Right cardiac atrium (tissue), 5 donors: ENCODE data around the gene CYREN. TPM values are rescaled to one million over a fixed set of nuclear protein-coding genes. Genes with fewer than 3 reads are reported as not detected.
A peak's percentile ranks its signal among the peaks of the same experiment; 100 is the strongest.

Experiments used
- ATAC-seq, 2 donors: fragments of 200-7000 bp; cut with Tn5 transposase; one replicate each; pipeline versions ENCODE4 v1.8.0 to v1.9.1; 2020; ENCODE audit warnings: moderate library complexity in 2 of 2, mild to moderate bottlenecking in 1 of 2
- DNase-seq, 3 donors: peaks; one replicate each; pipeline ENCODE4 v3.0.0-alpha.2; 2020
- H3K27ac ChIP-seq: one replicate; pipeline ENCODE4 v1.5.1; 2013; ENCODE audit warnings: mild to moderate bottlenecking, low read length, control low read depth, moderate library complexity
- H3K27me3 ChIP-seq: one replicate; pipeline ENCODE4 v1.6.1; 2013; ENCODE audit not compliant: control insufficient read depth, insufficient read depth
- H3K4me1 ChIP-seq: one replicate; pipeline ENCODE4 v1.6.1; 2013; ENCODE audit warnings: low read length; ENCODE audit not compliant: control insufficient read depth, insufficient read depth
- H3K4me3 ChIP-seq: one replicate; pipeline ENCODE4 v1.5.1; 2013; ENCODE audit warnings: low read length, control low read depth
- H3K9me3 ChIP-seq: one replicate; pipeline ENCODE4 v1.6.1; 2013; ENCODE audit warnings: low read length; ENCODE audit not compliant: control insufficient read depth
- WGBS: extraction: QIAGEN DNeasy Blood & Tissue Kit; methylation state at CpG from one replicate; pipeline ENCODE4 v1.1.7; 2013; 5-methylcytosine and 5-hydroxymethylcytosine counted together
- intact Hi-C, 4 donors: fragments of 100-400 bp; cut with DNase I; formaldehyde crosslinking; loops; one replicate each; pipeline versions ENCODE4 v1.11.0 to v1.14.0; 2022 to 2023
- polyA plus RNA-seq: library from polyadenylated mRNA; stranded (reverse); fragments of 200-250 nt; gene quantifications from one replicate; pipeline ENCODE4 v1.2.3, GENCODE V29; 2013
- total RNA-seq, 4 donors: library from RNA; stranded (reverse); fragmentation: NEBNext Ultra II Directional; extraction: Animal tissue kit (Norgen Biotek cat#: 25700); gene quantifications; one replicate each; pipeline ENCODE4 v1.2.1, GENCODE V29; 2021
- donor health status: healthy with polysubstance abuse.
- donor health status: DM: no; HTN: yes; CAD: no.
- donor health status: DM: no; HTN: no; CAD: no.
- donor health status: DM: no; HTN: yes; CAD: no; lungs with severe emphysema.
- donor health status: DM: yes; HTN: yes; CAD: no.

The CYREN gene
- total and polyA plus RNA-seq, 5 donors, result 27.7 to 40.5 (median 33.0) TPM

DNA sequence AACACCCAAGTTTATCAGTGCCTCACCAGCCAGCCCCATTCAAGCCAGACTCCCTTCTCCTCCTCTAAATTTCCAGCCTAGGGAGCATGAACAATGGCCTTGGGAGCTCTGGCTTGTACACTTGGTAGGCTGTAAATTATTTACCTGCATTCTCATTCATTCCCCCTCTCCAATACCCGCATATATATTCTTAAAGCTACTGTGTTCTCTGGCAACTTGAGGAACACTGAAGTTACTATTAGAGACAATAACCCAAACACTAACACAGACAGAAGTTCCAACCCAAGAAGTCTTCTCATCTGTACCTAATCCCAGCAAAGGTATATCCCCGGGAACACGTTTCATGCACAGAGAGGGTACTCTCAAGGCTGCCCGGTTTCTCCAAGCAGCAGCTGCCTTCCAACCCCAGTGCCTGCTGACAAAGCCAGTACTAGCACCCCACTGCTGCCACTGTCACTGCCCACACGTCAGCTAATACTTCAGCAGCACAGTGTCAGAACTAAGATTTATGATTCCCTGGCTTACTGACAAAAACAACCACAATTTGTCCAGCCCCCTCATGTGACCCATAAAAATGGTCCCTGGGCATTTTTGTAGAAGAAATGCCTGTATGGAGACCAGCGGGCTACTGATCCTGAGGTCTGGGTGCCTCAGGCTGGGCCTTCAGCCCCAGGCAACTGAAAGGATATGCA lies 37.7 kb upstream of the CYREN start:
- H3K27me3 ChIP-seq, result no peaks in the 10 kb centered on the region
- no peak for ATAC-seq
- intact Hi-C loops, result no loop called here
- DNase-seq, result peak in 1 of 3 donors; percentile 31
- H3K4me1 ChIP-seq, result peaks cover 5% of the 10 kb centered on the region
- 85% methylated on average over 6 of the region's 6 CpGs for WGBS
- no peak overlapping the region for H3K27ac ChIP-seq
- no peak overlapping the region for H3K4me3 ChIP-seq
- no peaks in the 10 kb centered on the region for H3K9me3 ChIP-seq

DNA sequence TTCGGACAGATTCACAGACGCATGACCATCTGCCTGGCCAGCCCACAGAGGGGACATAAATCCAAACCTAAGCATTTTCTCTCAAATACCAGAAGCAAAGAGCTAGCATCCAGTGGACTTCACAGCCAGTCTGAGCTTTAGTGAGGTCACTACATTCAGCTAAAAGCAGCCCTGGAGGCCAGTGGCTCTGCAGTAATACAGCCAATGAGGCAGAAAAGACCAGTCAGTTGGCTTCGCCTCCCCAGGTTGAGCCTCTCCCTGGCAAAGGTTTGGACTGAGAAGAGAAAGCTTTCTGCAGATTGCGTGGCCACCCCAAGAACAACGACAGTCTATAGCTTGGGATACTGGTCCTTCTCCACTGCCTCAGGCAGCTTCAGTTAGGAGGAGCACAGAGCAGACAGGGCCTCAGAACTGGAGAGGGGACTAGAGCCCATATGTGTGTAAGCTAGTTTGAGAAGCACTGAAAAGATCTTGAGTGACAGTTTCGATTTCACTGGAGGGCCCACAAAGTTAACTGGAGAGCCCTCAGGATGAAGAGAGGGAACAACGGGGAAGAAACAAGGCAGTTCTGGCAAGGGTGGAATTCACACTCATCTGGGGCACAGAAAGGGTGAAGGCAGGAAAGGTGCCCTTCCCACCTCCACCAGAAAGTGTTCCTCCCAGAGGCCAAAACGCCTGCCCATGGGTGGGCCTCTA lies 37.0 kb upstream of the CYREN start:
- no peaks in the 10 kb centered on the region for H3K9me3 ChIP-seq
- no peaks in the 10 kb centered on the region for H3K27me3 ChIP-seq
- WGBS, result 86% methylated on average over 8 of the region's 8 CpGs
- no peak for DNase-seq
- no peak for ATAC-seq
- peaks cover 5% of the 10 kb centered on the region for H3K4me1 ChIP-seq
- intact Hi-C loops, result no loop called here
- no peak overlapping the region for H3K4me3 ChIP-seq
- H3K27ac ChIP-seq, result no peak overlapping the region

DNA sequence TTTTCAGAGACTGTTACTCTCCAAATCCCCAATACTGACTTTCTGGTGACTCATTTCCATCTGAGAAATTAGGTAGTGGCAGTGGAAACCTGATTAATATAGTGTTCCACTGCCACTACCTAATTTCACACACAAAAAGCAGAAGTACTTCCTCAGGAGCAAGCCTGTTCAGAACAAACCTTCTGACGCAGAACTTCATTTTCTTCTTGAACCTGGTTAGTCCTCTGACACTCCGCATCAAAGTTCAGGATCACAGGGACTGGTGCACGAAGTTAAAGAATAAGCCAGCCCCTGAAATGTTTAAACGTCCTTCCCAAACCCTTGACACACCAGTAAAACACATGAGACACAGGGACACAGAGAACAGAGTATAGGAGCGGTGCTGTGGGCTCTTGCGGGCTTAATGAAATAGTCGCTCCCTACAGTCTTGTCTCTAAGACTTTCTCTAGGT lies 36.5 kb upstream of the CYREN start:
- intact Hi-C loops, result no loop called here
- Histone ChIP-seq H3K4me3 (no peak overlapping the region), H3K27ac (no peak overlapping the region), H3K27me3 (no peaks in the 10 kb centered on the region), H3K4me1 (peaks cover 5% of the 10 kb centered on the region), H3K9me3 (no peaks in the 10 kb centered on the region)
- ATAC-seq (no peak), DNase-seq (no peak)
- 90% methylated on average over 7 of the region's 7 CpGs for WGBS

DNA sequence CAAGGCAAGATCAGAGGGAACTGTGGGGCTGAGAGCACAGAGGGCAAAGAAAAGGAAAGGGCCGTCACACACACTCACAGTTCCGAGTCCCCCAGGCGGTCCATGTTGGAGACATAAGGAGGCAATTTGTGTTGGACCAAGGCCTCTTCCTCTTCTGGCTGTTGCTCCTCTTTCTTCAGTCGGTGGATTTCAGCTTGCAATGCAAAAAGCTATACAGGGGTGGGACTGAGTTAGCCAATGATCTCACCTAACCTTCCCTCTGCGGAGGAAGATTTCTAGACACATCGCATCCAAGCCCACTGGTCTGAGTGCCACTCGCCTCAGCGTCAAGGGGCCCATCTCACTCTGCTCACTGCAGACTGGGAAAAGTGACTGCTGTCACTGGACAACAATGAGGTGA lies 35.3 kb upstream of the CYREN start:
- no peaks in the 10 kb centered on the region for H3K9me3 ChIP-seq
- WGBS, result 94% methylated on average over 8 of the region's 8 CpGs
- no peak overlapping the region for H3K27ac ChIP-seq
- H3K27me3 ChIP-seq, result no peaks in the 10 kb centered on the region
- intact Hi-C loops, result no loop called here
- ATAC-seq (no peak), DNase-seq (no peak)
- H3K4me1 ChIP-seq, result peaks cover 5% of the 10 kb centered on the region
- no peak overlapping the region for H3K4me3 ChIP-seq

DNA sequence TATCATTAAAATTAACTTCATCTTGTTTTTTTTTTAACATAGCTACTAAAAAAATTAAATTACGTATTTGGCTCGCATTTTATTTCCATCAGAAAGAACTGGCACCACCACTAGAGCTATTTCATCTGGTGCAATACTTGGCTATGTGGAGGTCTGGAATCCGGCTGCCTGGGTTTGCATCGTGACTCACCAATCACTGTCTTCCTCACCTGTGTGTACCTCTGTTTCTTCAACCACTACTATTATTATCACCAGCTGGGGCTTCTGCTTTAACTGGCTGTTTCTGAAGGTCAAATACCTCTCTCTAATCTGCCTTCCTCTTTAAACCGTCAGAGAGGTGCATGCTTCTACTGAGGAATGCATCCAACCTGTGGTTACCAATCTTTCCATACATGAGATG lies 34.4 kb upstream of the CYREN start:
- WGBS, result 94% methylated on average over 5 of the region's 5 CpGs
- H3K9me3 ChIP-seq, result no peaks in the 10 kb centered on the region
- H3K27me3 ChIP-seq, result no peaks in the 10 kb centered on the region
- DNase-seq (no peak), ATAC-seq (no peak)
- intact Hi-C loops, result no loop called here
- H3K4me3 ChIP-seq, result no peak overlapping the region
- no peak overlapping the region for H3K27ac ChIP-seq
- peaks cover 2% of the 10 kb centered on the region for H3K4me1 ChIP-seq

DNA sequence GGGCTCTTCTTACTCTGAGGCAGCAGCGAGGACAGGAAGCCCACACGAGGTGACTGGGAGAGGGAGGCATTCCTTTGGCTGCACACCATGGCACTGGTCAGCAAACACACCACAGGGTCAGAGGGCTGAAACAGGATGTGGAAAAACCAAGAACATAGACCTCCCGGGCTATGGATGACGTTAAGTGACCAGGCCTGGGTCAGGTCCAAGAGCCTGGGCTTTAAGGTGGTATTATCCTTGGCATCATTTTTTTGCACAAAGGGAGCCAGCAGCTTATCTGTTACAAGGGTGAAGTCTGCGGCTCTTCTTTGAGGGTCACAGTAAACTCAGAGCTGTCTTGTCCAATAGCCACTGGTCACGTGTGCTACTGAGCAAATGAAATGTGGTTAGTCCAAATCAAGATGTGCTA lies 33.8 kb upstream of the CYREN start:
- no peaks in the 10 kb centered on the region for H3K27me3 ChIP-seq
- H3K9me3 ChIP-seq, result no peaks in the 10 kb centered on the region
- peak; percentile 51 to 92 for ATAC-seq
- WGBS, result 72% methylated on average over 6 of the region's 6 CpGs
- H3K4me1 ChIP-seq, result no peaks in the 10 kb centered on the region
- no peak overlapping the region for H3K4me3 ChIP-seq
- H3K27ac ChIP-seq, result no peak overlapping the region
- intact Hi-C loops, result no loop called here
- DNase-seq, result peak in 2 of 3 donors; percentile 33 to 63

DNA sequence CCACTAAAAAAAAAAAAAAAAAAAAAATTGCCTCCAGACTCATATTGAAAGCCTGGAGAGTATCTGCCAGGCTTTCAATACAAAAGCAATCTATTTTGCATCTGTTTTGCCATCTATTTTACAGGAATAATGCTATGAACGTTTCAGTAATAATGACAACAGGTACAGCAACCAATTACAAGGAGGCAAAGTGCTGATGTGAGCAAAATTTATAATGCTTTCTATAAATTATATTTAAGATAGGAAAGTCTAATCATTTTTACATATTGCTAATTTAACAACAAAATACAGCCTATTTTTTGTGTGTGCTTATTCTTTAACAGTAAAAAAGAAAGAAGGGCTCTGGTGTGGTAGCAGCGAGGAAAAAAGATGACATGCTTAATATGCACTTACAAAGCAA lies 30.8 kb upstream of the CYREN start:
- 77% methylated on average over 2 of the region's 2 CpGs for WGBS
- intact Hi-C loops, result no loop called here
- Histone ChIP-seq H3K27ac (no peak overlapping the region), H3K4me1 (no peaks in the 10 kb centered on the region), H3K9me3 (no peaks in the 10 kb centered on the region), H3K4me3 (no peak overlapping the region), H3K27me3 (no peaks in the 10 kb centered on the region)
- DNase-seq (no peak), ATAC-seq (no peak)

DNA sequence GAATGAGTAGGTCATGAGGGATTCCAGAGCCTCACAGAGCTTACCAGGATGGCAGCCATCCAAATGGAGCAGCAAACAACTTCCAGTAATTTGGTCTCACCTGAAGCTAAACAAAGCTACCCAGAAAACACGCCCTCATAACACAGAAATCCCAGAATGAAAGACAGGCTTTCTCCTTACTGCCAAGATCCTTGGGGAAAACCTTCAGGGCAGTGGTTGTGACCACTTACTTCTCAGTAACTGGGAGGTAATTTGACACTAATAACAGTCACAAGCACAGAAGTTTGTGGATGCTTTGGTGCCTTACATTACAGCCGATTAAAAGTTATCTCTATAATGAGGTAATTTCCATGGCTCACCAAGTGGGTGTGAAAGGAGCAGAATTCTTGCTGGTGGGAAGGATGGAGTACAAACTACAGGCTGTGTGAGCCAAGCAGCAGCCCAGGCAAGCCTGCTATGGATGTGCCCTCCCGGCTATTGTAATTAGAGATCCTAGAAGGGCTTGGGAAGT lies 30.4 kb upstream of the CYREN start:
- Histone ChIP-seq H3K9me3 (no peaks in the 10 kb centered on the region), H3K27me3 (no peaks in the 10 kb centered on the region), H3K4me1 (no peaks in the 10 kb centered on the region), H3K27ac (no peak overlapping the region), H3K4me3 (no peak overlapping the region)
- DNase-seq (no peak), ATAC-seq (no peak)
- intact Hi-C loops, result no loop called here
- WGBS, result 54% methylated on average over 3 of the region's 3 CpGs

DNA sequence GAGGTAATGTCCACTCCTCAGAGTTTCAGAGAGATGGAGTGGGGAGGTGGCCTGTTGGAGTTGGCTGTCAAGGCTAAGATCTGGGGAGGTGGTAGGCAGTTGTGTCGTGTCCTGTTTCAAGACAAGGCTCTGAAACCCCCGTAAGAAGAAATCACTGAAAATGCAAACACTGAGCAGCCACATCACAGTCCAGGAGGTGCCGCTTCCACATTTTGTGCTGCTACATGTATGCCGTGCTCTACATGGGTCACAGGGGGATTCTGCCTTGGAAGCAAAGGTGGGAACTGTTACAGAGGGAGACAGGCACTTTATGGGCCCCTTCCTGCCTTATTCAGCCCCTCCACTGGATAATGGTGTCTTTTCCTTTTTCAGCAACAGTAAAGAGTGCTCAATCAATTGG lies 28.9 kb upstream of the CYREN start:
- no peak overlapping the region for H3K4me3 ChIP-seq
- no peak for DNase-seq
- 92% methylated on average over 4 of the region's 4 CpGs for WGBS
- H3K27ac ChIP-seq, result no peak overlapping the region
- ATAC-seq, result no peak
- H3K4me1 ChIP-seq, result no peaks in the 10 kb centered on the region
- H3K9me3 ChIP-seq, result no peaks in the 10 kb centered on the region
- intact Hi-C loops, result no loop called here
- H3K27me3 ChIP-seq, result no peaks in the 10 kb centered on the region

DNA sequence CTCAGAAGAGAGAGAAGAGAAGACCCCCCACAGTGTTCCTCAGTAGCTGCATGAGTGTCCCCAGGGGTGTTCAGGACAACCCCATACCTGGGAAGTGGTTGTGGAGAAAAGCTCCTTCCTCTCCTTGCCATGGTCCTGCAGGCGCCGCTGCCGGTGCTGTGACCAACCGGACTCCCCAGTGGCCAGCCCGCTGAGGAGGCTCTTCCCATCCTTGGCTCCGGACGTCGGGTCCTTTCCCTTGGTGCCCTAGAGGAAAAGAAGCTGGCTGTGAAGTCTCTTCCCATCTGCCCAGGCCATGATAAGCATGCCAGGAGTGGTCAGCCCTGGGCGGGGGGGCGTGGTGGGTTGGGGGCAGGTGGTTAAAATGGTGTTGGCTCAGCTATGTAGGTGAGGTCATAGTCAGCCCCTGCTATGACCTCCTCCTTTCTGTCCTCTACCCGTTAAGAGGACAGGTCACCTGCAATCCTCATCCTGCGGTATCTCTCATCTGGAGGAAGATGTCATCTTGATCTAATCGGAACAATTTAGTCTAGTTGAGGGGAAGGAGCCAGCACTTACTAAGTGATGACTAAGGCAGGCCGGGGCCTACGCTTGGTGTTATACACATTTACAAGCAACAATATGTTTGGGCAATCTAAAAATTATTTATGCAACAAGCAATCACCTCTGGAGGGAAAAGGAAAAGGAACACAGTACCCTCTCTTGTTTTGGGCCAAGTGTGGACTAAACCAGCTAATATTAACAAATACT lies 27.6 kb upstream of the CYREN start:
- H3K4me3 ChIP-seq, result no peak overlapping the region
- H3K27me3 ChIP-seq, result no peaks in the 10 kb centered on the region
- intact Hi-C loops, result no loop called here
- 94% methylated on average over 15 of the region's 15 CpGs for WGBS
- H3K27ac ChIP-seq, result no peak overlapping the region
- DNase-seq, result no peak
- no peaks in the 10 kb centered on the region for H3K9me3 ChIP-seq
- H3K4me1 ChIP-seq, result no peaks in the 10 kb centered on the region
- no peak for ATAC-seq

DNA sequence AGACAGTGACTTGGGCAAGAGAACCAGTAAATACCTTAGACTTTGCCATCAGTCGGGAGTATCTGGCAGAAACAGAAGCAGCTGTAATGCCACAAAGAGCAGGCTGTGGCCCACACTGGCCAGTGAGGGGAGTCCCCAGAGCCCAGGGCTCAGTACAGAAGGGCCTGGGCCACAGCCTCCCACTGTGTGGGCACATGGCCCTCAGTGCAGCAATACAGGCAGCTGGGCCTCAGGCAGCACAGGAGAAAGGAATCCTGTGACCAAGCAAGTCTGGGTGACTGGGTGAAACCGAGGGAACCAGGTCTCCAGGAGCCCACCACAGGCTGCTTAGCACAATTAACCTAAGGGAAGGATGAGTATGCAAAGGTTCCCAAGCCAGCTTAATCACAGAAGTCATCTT lies 26.8 kb upstream of the CYREN start:
- no peaks in the 10 kb centered on the region for H3K9me3 ChIP-seq
- H3K4me1 ChIP-seq, result no peaks in the 10 kb centered on the region
- no peak overlapping the region for H3K4me3 ChIP-seq
- no peaks in the 10 kb centered on the region for H3K27me3 ChIP-seq
- intact Hi-C loops, result no loop called here
- ATAC-seq, result no peak
- WGBS, result 95% methylated on average over 2 of the region's 2 CpGs
- DNase-seq, result no peak
- H3K27ac ChIP-seq, result no peak overlapping the region
